Peyer's patch (tissue), 4 donors: ENCODE measurements around the gene PDE4B.

Experiments
- CTCF ChIP-seq, 6 experiments: fragments of 450-650 bp in 4 of 6; fragments of 200-600 bp in 2 of 6; sonication (generic) in 1 of 6; IDR thresholded peaks; one replicate each; pipeline ENCODE4 v1.5.1; 2017 to 2019; ENCODE audit warnings: antibody characterized with exemption in 6 of 6, mild to moderate bottlenecking in 3 of 6, moderate library complexity in 1 of 6
- POLR2A ChIP-seq, 2 donors: fragments of 450-650 bp; IDR thresholded peaks; one replicate each; pipeline ENCODE4 v1.5.1; 2017; ENCODE audit warnings: antibody characterized with exemption in 2 of 2, mild to moderate bottlenecking in 2 of 2, moderate library complexity in 2 of 2

GRCh38 chr1:66208632-66209031, 415.9 kb downstream of the PDE4B start:
- no peak for TF ChIP-seq CTCF (IDR thresholded peaks at IDR 0.05)
- no peak for TF ChIP-seq POLR2A (IDR thresholded peaks at IDR 0.05)
